AML-193 (cell line): ENCODE data around the gene TOP1.

Experiments
- DNase-seq, 2 experiments: peaks; one replicate each; lab custom pipeline; 2025; lab: John Stamatoyannopoulos, UW

TOP1 gene

GRCh38 chr20:41038149-41038877, 9.7 kb downstream of the TOP1 start:
- DNase-seq: no peak

GRCh38 chr20:41038878-41039404, 10.3 kb downstream of the TOP1 start:
- DNase-seq: no peak

GRCh38 chr20:41040855-41041254, 12.2 kb downstream of the TOP1 start:
- DNase-seq: no peak

- no peak for DNase-seq
Observed at GRCh38 chr20:41041693-41042092, 13.1 kb downstream of the TOP1 start.

GRCh38 chr20:41044409-41045062, 15.9 kb downstream of the TOP1 start:
- no peak for DNase-seq

- DNase-seq: no peak
Observed at GRCh38 chr20:41045671-41046070, 17.0 kb downstream of the TOP1 start.

- DNase-seq: no peak
Observed at GRCh38 chr20:41046716-41047115, 18.1 kb downstream of the TOP1 start.

DNA sequence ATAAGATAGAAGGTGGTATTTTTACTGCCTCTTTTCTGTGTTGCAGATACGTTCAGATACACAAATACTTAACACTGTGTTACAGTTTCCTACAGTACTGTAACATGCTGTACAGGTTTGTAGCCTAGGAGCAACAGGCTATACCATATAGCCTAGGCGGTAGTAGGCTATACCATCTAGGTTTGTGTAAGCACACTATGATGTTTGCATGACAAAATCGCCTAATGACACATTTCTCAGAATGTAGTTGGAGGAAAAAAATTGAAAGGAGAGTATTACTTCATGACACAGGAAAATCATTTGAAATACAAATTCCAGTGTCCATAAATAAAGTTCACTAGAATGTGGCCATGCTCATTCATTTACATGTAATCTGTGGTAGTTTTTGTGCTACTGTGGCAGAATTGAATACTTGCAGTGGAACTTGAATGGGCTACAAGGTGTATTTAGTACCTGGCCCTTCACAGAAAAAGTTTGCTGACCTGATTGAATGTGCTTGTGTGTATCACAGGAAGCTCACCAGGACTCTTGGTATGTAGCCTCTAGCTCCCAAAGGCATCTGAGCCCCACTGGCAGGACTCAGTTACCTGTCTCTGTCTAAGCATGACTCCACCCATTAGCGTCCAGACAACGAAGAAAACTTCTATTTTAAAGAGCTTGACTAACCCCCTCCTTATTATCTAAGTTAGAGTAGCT, 18.8 kb downstream of the TOP1 start:
- no peak for DNase-seq

GRCh38 chr20:41047975-41048305, 19.3 kb downstream of the TOP1 start:
- DNase-seq: no peak

DNA sequence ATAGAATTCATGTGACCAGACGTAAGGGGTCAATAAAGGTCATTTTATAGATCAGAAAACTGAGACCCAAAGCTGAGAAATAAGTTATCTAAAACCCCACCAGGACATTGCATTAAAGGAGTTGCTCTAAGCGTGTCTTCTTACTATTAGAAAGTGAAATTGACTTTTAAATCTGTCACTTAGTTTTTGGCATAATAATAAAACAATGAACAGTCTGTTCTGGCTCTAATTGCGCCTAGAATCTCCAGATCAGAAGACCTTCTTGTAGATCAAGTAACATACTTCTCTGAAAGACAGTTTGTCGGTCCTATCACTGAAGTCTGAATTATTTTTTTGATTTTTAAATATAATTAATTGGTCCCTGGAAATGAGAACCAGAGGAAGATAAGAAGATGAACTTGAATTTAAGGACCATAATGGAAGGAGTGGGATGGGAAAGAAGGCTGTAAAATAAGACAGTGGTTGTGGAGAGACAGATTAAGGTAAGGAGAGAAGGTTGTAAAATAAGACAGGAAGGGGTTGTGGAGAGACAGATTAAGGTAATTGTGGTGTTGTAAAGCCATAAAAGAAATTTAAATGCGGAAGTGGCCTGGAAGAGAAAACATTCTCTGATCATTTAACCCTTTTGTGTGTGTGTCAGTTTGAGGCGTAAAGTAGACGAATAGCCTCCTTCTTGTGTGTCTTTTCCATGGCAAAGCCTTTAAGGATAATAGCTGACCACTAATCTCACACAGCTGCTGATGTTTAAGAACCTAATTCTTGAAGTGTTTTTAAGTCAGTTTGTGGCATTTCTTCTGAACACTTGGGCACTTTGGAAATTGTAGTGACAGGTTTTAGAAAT, 20.1 kb downstream of the TOP1 start:
- DNase-seq: peak; percentile 38 to 40

- no peak for DNase-seq
Observed at GRCh38 chr20:41049451-41049850, 20.8 kb downstream of the TOP1 start.

GRCh38 chr20:41050361-41051008, 21.9 kb downstream of the TOP1 start:
- DNase-seq: peak; percentile 21 to 48

DNA sequence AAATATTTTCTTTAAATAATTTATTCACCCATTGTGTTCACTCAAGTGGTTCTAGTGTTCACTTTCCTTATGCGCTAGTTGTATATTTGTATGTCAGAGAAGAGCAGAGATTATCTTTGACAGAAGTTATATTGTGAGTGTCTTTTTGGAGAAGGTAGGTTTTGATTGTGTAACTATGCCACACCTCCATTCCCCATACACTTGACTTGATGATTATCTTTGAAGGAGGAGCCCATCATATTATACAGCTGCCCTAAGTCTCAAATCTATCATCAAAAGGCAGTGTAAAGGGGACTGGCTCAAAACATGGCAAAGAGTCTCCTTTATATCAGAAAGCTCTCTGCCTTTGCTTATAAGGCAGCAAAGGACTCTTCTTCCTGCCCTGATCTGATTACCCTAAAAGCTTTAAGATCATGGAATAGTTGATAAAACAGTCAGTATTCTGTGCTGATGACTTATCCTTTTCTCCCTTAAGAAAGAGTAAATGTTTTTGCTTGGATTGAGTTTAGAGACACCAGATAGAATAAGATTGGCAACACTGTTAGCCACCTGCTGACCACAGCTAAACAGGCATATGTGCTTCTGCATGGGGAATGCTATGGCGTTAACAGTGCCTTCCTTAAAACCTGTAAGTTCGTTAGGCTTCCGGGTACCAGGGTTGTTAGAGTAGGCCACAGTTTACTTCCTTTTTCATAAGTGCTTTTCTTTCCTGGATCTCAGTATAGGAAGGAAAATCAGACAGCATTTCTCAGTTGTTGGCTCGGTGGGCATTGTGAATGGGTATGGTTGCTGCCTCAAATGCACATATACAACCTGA, 22.6 kb downstream of the TOP1 start:
- DNase-seq: peak in 1 of 2 experiments; percentile 10

DNA sequence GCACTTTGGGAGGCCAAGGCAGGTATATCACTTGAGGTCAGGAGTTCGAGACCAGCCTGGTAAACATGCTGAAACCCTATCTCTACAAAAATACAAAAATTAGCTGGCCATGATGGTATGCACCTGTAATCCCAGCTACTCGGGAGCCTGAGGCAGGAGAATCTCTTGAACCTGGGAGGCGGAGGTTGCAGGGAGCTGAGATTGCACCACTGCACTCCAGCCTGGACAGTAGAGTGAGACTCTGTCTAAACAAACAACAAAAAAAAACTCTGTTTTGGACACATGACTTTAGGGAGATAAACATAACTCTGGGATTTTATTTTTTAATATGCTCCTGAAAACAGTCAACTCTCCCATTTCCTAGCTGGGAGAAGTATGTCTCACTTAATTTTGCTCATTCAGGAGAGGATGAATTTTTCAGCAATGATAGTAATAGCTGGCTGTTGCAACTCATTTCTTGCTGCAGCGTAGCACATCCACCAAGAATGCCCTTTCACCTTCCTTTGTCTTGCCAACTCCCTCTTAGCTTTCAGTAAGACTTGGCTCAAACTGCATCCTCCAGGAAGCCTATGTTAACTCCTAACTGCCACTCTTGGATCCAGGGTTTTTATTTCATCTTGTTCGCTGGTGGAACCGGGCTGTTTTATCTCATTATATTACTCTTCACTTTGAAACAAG, 24.3 kb downstream of the TOP1 start:
- no peak for DNase-seq

DNA sequence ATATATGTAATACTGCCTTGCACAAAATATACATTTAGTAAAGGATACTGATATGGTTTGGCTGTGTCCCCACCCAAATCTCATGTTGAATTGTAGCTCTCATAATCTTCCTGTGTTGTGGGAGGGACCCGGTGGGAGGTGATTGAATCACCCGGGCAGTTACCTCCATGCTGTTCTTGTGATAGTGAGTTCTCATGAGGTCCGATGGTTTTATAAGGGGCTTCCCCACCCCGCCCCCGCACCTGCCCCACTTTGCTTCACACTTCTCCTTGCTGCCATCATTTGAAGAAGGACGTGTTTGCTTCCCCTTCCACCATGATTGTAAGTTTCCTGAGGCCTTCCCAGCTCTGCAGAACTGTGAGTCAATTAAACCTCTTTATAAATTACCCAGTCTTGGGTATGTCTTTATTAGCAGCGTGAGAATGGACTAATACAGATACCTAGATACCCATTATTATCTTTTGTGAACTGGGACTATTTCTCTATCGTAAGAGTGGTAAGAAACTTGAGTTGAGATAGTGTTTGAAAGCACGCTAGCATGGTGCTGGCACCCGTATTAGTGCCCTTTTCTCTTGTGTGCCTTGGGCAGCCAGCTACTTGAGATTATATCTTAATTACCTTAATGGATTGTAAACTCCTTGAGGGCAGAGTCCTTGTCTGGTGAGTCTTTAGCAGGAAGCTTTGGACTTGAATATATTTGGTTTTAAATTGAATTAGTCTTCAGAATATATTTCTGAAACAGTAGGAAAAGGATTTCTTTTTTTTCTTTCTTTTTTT, 25.6 kb downstream of the TOP1 start:
- no peak for DNase-seq

DNA sequence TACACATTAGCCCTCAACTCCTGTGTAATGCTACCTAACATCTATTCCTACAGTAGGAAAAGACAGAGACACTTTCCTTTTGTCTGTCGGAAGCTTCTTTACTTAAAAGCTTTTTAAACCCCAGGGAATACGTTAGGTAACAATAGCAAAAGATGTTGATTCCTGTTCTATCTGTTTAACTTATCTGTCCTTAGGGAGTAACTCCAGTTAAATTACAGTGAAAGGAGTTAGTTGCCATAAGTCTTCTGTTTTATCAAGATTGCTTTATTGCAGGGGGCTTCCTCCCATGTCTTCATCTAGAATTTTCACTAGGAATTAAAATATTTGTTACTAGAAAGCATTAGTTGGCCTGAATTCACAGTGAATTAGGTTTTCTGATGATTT, 26.2 kb downstream of the TOP1 start:
- no peak for DNase-seq

- no peak for DNase-seq
Observed at GRCh38 chr20:41055679-41056078, 27.1 kb downstream of the TOP1 start.

- DNase-seq: no peak
Observed at GRCh38 chr20:41057999-41058673, 29.5 kb downstream of the TOP1 start.
